ENCODE measurements around the gene TENM4.

TENM4 gene

DNA sequence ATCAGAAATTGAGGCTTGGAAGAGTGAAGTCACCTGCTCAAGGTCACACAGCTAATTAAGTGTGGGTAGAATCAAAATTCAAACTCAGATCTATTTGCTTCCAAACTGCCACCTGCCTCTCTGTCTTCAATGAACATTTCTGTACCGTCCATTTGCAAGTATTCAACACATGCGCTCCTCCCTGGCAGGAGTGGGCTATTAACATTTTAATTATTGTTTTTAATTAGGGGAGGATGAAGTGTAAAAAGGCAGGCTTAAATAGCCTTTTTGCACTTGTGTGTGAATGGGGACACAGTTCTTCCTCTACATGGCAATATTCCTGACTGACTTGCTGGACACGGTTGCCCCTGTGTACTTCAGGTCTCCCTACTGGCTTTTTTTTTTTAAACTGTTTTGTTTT is 751.7 kb downstream of the TENM4 start:
- Histone ChIP-seq H3K36me3 (ENCODE audit: control insufficient read depth in 1 of 2, insufficient read depth in 2 of 2, low read length in 2 of 2) (no peaks in the 10 kb centered on the region), H3K4me3 (ENCODE audit: low read depth in 1 of 2, low read length in 2 of 2) (no peak overlapping the region), H3K9me3 (ENCODE audit: control insufficient read depth in 1 of 2, low read length in 2 of 2) (no peaks in the 10 kb centered on the region), H3K27ac (ENCODE audit: low read depth, low read length) (no peak overlapping the region), H3K9ac (ENCODE audit: low read depth in 1 of 2, low read length in 2 of 2) (no peak overlapping the region), H3K27me3 (ENCODE audit: control insufficient read depth in 1 of 2, insufficient read depth in 2 of 2, low read length in 2 of 2) (no peaks in the 10 kb centered on the region), H3K4me1 (ENCODE audit: control insufficient read depth in 1 of 2, insufficient read depth in 2 of 2, low read length in 2 of 2) (no peaks in the 10 kb centered on the region)

DNA sequence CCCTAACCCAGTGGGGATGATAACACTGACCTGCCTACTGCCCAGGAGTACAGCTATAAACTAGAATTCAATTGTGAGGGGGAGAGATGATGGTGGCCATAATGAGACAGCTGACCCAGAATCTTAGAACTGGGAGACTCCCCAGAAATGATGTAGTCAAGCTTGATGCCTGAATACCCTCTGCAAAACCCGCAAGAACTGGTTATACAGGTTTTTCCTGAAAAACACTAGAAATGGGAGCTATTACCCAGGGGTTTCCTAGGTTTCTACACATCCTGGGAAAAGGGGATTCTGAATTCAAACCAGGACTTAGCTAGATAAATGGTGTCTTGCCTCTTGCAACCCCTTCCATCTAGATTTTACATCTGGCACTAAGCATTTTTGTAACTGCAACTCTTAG is 752.4 kb downstream of the TENM4 start:
- H3K27me3 ChIP-seq (ENCODE audit: control insufficient read depth in 1 of 2, insufficient read depth in 2 of 2, low read length in 2 of 2), result no peaks in the 10 kb centered on the region
- H3K4me3 ChIP-seq (ENCODE audit: low read depth in 1 of 2, low read length in 2 of 2), result no peak overlapping the region
- H3K9ac ChIP-seq (ENCODE audit: low read depth in 1 of 2, low read length in 2 of 2), result no peak overlapping the region
- no peaks in the 10 kb centered on the region for H3K9me3 ChIP-seq (ENCODE audit: control insufficient read depth in 1 of 2, low read length in 2 of 2)
- no peaks in the 10 kb centered on the region for H3K4me1 ChIP-seq (ENCODE audit: control insufficient read depth in 1 of 2, insufficient read depth in 2 of 2, low read length in 2 of 2)
- H3K27ac ChIP-seq (ENCODE audit: low read depth, low read length), result no peak overlapping the region
- H3K36me3 ChIP-seq (ENCODE audit: control insufficient read depth in 1 of 2, insufficient read depth in 2 of 2, low read length in 2 of 2), result no peaks in the 10 kb centered on the region

DNA sequence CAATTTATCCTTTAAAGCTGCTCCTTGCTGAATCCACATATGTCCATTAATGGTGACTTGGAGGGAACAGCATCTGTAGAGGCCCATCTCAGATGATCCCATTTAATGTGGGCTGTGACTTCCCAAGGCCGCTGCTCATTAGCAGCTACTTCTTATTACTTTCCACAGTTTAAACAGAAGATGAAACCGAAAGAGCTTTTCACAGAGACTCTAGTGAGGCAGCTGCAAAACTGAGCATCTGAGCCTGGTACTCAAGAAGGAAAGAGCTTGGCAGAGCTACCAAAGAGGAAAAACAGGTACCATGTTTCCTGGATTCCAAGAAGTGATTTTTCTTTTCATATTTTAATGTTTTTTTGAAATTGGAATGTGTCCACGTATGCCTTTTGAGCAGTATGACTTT is 755.7 kb downstream of the TENM4 start:
- Histone ChIP-seq H3K36me3 (ENCODE audit: control insufficient read depth in 1 of 2, insufficient read depth in 2 of 2, low read length in 2 of 2) (no peaks in the 10 kb centered on the region), H3K9me3 (ENCODE audit: control insufficient read depth in 1 of 2, low read length in 2 of 2) (no peaks in the 10 kb centered on the region), H3K27ac (ENCODE audit: low read depth, low read length) (no peak overlapping the region), H3K4me3 (ENCODE audit: low read depth in 1 of 2, low read length in 2 of 2) (no peak overlapping the region), H3K9ac (ENCODE audit: low read depth in 1 of 2, low read length in 2 of 2) (no peak overlapping the region), H3K27me3 (ENCODE audit: control insufficient read depth in 1 of 2, insufficient read depth in 2 of 2, low read length in 2 of 2) (no peaks in the 10 kb centered on the region), H3K4me1 (ENCODE audit: control insufficient read depth in 1 of 2, insufficient read depth in 2 of 2, low read length in 2 of 2) (no peaks in the 10 kb centered on the region)

DNA sequence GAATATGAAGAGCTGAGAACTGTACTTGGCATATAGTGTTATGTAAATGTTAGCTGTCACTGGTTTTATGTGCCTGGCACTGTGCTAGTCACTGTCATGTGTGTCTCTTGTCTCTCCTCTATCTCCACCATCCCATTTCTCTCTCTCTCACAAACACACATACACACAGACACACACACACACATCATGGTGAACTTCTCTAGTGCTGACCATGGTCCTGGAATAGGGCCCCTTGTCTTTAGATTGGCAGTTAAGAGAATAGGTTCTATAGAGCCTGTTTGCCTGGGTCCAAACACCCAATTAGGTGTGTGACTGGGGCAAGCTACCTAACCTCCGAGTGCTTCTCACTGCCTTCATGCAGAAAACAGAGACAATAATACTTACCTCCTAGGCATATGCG is 756.5 kb downstream of the TENM4 start:
- Histone ChIP-seq H3K36me3 (ENCODE audit: control insufficient read depth in 1 of 2, insufficient read depth in 2 of 2, low read length in 2 of 2) (no peaks in the 10 kb centered on the region), H3K9ac (ENCODE audit: low read depth in 1 of 2, low read length in 2 of 2) (no peak overlapping the region), H3K27ac (ENCODE audit: low read depth, low read length) (no peak overlapping the region), H3K9me3 (ENCODE audit: control insufficient read depth in 1 of 2, low read length in 2 of 2) (no peaks in the 10 kb centered on the region), H3K27me3 (ENCODE audit: control insufficient read depth in 1 of 2, insufficient read depth in 2 of 2, low read length in 2 of 2) (no peaks in the 10 kb centered on the region), H3K4me3 (ENCODE audit: low read depth in 1 of 2, low read length in 2 of 2) (no peak overlapping the region), H3K4me1 (ENCODE audit: control insufficient read depth in 1 of 2, insufficient read depth in 2 of 2, low read length in 2 of 2) (no peaks in the 10 kb centered on the region)

DNA sequence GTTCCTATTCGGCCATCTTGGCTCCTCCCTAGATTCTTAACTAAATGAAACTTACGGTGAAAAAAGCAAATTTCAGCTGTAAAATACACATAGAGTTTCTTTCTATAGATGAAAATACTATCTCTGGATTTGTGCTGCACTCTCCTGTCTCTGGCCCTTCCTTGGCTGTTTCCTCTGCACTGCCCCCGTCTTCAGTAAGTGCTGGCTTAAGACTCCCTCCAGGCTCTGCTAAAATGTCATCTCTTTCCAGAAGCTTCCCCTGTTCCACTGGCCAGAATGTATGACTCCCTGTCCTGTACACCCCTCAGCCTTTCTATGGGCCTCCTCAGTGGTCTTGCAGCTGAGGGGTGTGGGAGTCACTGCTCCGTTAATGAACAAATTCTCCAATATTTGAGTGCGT is 757.1 kb downstream of the TENM4 start:
- Histone ChIP-seq H3K36me3 (ENCODE audit: control insufficient read depth in 1 of 2, insufficient read depth in 2 of 2, low read length in 2 of 2) (no peaks in the 10 kb centered on the region), H3K27me3 (ENCODE audit: control insufficient read depth in 1 of 2, insufficient read depth in 2 of 2, low read length in 2 of 2) (no peaks in the 10 kb centered on the region), H3K27ac (ENCODE audit: low read depth, low read length) (no peak overlapping the region), H3K9me3 (ENCODE audit: control insufficient read depth in 1 of 2, low read length in 2 of 2) (no peaks in the 10 kb centered on the region), H3K4me1 (ENCODE audit: control insufficient read depth in 1 of 2, insufficient read depth in 2 of 2, low read length in 2 of 2) (no peaks in the 10 kb centered on the region), H3K9ac (ENCODE audit: low read depth in 1 of 2, low read length in 2 of 2) (no peak overlapping the region), H3K4me3 (ENCODE audit: low read depth in 1 of 2, low read length in 2 of 2) (no peak overlapping the region)

DNA sequence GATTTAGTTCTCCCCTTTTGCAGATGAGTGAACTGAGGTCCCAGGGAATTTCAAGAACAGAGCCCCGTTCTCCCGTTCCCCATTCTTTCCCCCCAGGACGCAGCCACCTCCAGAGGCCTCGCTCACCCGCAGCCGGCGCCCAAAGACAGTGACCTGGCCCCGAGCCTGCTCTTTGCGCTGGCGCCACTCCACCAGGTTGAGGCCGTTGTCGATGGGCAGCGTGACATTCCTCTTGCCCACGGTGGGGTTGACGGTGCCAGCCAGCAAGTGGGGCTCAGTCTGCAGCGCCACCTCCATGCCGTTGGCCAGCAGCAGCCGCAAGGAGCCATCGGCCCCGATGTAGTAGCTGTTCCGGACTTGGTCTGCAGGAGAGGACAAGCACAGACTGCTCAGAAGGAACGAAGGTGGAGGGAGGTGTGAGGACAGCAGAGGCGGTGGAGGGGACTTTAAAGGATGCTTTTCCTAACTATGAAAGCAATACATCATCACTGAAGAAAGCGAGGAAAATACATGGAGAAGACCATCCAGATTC is 764.7 kb downstream of the TENM4 start:
- Histone ChIP-seq H3K4me3 (ENCODE audit: low read depth in 1 of 2, low read length in 2 of 2) (no peak overlapping the region), H3K27me3 (ENCODE audit: control insufficient read depth in 1 of 2, insufficient read depth in 2 of 2, low read length in 2 of 2) (no peaks in the 10 kb centered on the region), H3K27ac (ENCODE audit: low read depth, low read length) (no peak overlapping the region), H3K36me3 (ENCODE audit: control insufficient read depth in 1 of 2, insufficient read depth in 2 of 2, low read length in 2 of 2) (no peaks in the 10 kb centered on the region), H3K9ac (ENCODE audit: low read depth in 1 of 2, low read length in 2 of 2) (no peak overlapping the region), H3K4me1 (ENCODE audit: control insufficient read depth in 1 of 2, insufficient read depth in 2 of 2, low read length in 2 of 2) (no peaks in the 10 kb centered on the region), H3K9me3 (ENCODE audit: control insufficient read depth in 1 of 2, low read length in 2 of 2) (no peaks in the 10 kb centered on the region)

DNA sequence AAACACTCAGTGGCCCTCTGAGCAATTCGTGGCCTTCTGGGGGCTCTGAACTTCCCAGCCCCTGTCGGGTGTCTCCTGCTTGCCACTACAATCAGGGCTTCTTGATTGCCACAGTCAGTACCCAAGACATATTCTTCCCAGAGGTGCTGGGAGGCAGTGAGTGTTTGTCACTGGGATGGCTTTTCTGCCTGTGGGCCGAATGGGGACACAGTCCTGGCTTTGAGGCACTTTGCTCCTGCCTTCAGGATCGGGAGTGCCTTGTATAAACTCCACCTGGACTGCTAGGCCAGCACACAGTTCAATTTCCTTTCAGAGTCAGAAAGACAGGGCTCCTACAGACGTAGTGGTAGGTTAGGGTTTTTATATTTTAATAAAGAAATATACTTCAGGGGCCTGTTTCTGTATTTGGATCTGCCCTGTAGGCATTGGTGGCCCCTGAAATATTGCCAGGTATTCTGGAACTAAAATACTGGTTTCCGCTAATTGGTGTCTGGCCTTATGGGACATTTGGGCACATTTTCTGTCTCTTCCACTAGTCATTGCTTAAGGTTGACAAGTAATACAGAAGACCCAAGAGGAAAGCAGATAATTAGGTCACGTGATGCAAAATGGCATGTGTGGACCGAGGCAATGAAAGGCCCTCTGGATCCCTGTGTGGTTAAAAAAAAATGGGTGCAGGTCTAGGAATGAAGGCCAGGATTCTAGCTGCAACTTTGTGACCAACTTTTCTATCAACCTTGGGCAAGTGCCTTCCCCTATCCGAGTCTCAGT is 767.8 kb downstream of the TENM4 start:
- Histone ChIP-seq H3K36me3 (ENCODE audit: control insufficient read depth in 1 of 2, insufficient read depth in 2 of 2, low read length in 2 of 2) (no peaks in the 10 kb centered on the region), H3K27me3 (ENCODE audit: control insufficient read depth in 1 of 2, insufficient read depth in 2 of 2, low read length in 2 of 2) (no peaks in the 10 kb centered on the region), H3K9me3 (ENCODE audit: control insufficient read depth in 1 of 2, low read length in 2 of 2) (no peaks in the 10 kb centered on the region), H3K4me1 (ENCODE audit: control insufficient read depth in 1 of 2, insufficient read depth in 2 of 2, low read length in 2 of 2) (no peaks in the 10 kb centered on the region), H3K27ac (ENCODE audit: low read depth, low read length) (no peak overlapping the region), H3K9ac (ENCODE audit: low read depth in 1 of 2, low read length in 2 of 2) (no peak overlapping the region), H3K4me3 (ENCODE audit: low read depth in 1 of 2, low read length in 2 of 2) (no peak overlapping the region)

DNA sequence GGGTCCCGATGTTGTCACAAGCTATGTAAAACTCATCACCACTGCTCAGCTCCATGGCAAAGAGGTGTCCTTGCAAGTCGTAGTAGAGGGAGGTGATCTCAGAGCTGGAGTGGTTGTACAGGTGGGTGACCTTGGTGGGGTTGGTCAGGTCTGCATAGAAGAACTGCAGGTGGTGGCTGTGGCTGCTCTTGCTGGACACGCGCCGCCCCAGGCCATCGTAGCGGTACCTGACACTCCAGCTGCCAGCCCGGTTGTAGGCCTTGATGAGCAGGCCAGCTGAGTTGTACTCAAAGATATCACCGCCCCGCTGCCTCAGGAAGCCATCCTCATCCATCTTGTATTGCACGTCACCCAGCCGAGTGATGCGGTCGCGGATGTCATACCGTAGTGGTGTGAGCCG is 771.6 kb downstream of the TENM4 start:
- Histone ChIP-seq H3K9ac (ENCODE audit: low read depth in 1 of 2, low read length in 2 of 2) (no peak overlapping the region), H3K36me3 (ENCODE audit: control insufficient read depth in 1 of 2, insufficient read depth in 2 of 2, low read length in 2 of 2) (no peaks in the 10 kb centered on the region), H3K9me3 (ENCODE audit: control insufficient read depth in 1 of 2, low read length in 2 of 2) (no peaks in the 10 kb centered on the region), H3K4me1 (ENCODE audit: control insufficient read depth in 1 of 2, insufficient read depth in 2 of 2, low read length in 2 of 2) (no peaks in the 10 kb centered on the region), H3K27me3 (ENCODE audit: control insufficient read depth in 1 of 2, insufficient read depth in 2 of 2, low read length in 2 of 2) (peaks cover 0 to 4% of the 10 kb centered on the region in 2 donors), H3K4me3 (ENCODE audit: low read depth in 1 of 2, low read length in 2 of 2) (no peak overlapping the region), H3K27ac (ENCODE audit: low read depth, low read length) (no peak overlapping the region)

DNA sequence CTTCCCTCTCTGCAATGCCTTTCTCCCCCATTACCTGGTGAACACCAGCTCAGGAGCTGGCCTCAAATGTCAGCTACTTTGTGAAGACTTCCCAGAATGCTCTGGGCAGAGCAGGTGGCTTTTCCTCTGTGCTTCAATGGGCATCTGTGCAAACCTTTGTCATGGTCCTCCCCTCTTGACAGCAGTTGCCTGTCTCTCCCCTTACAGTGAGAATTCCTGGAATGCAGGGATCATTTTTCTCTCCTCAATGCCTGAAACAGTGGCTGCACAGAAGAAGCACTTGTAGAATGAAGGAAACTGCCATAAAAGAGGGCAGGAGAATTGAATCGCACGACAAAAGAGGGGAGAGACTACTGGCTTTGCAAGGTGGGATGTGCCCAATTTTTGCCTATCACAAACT is 773.4 kb downstream of the TENM4 start:
- H3K9ac ChIP-seq (ENCODE audit: low read depth in 1 of 2, low read length in 2 of 2), result no peak overlapping the region
- no peak overlapping the region for H3K4me3 ChIP-seq (ENCODE audit: low read depth in 1 of 2, low read length in 2 of 2)
- no peaks in the 10 kb centered on the region for H3K9me3 ChIP-seq (ENCODE audit: control insufficient read depth in 1 of 2, low read length in 2 of 2)
- no peaks in the 10 kb centered on the region for H3K36me3 ChIP-seq (ENCODE audit: control insufficient read depth in 1 of 2, insufficient read depth in 2 of 2, low read length in 2 of 2)
- peaks cover 0 to 4% of the 10 kb centered on the region in 2 donors for H3K27me3 ChIP-seq (ENCODE audit: control insufficient read depth in 1 of 2, insufficient read depth in 2 of 2, low read length in 2 of 2)
- H3K4me1 ChIP-seq (ENCODE audit: control insufficient read depth in 1 of 2, insufficient read depth in 2 of 2, low read length in 2 of 2), result no peaks in the 10 kb centered on the region
- no peak overlapping the region for H3K27ac ChIP-seq (ENCODE audit: low read depth, low read length)

DNA sequence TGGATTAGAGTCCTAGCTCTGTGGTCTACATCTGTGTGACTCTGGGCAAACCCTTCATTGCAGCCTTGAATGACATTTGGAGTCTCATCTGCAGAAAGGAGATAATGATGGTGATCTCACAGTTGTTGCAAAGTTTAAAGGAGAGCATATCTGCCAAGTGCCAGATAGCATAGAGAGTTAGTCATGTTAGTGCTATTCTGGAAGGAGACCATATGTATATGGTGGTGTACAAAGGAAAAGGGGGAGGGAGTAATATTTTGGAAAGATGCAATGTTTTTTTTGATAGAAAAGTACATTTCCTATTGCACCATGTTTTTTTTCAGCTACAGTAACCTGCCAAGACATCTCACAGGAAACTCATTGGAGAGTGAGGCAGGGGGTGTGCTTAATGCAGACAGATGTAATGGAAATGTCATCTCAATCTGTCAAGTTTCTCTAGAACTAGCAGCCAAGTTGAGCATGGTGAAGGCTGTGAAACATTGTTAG is 774.1 kb downstream of the TENM4 start:
- Histone ChIP-seq H3K27me3 (ENCODE audit: control insufficient read depth in 1 of 2, insufficient read depth in 2 of 2, low read length in 2 of 2) (peaks cover 0 to 4% of the 10 kb centered on the region in 2 donors), H3K27ac (ENCODE audit: low read depth, low read length) (no peak overlapping the region), H3K4me3 (ENCODE audit: low read depth in 1 of 2, low read length in 2 of 2) (no peak overlapping the region), H3K4me1 (ENCODE audit: control insufficient read depth in 1 of 2, insufficient read depth in 2 of 2, low read length in 2 of 2) (no peaks in the 10 kb centered on the region), H3K9ac (ENCODE audit: low read depth in 1 of 2, low read length in 2 of 2) (no peak overlapping the region), H3K9me3 (ENCODE audit: control insufficient read depth in 1 of 2, low read length in 2 of 2) (no peaks in the 10 kb centered on the region), H3K36me3 (ENCODE audit: control insufficient read depth in 1 of 2, insufficient read depth in 2 of 2, low read length in 2 of 2) (no peaks in the 10 kb centered on the region)

All from duodenal mucosa (tissue), 2 donors.